ENCODE measurements around the gene ZFAND3. TPM values are rescaled to one million over a fixed set of nuclear protein-coding genes. Genes with fewer than 3 reads are reported as not detected.

The ZFAND3 gene
- total and polyA plus RNA-seq, 2 donors (not counting 1 experiment from before 2014, with no cell fraction given), result 21.5 to 40.8 TPM

DNA sequence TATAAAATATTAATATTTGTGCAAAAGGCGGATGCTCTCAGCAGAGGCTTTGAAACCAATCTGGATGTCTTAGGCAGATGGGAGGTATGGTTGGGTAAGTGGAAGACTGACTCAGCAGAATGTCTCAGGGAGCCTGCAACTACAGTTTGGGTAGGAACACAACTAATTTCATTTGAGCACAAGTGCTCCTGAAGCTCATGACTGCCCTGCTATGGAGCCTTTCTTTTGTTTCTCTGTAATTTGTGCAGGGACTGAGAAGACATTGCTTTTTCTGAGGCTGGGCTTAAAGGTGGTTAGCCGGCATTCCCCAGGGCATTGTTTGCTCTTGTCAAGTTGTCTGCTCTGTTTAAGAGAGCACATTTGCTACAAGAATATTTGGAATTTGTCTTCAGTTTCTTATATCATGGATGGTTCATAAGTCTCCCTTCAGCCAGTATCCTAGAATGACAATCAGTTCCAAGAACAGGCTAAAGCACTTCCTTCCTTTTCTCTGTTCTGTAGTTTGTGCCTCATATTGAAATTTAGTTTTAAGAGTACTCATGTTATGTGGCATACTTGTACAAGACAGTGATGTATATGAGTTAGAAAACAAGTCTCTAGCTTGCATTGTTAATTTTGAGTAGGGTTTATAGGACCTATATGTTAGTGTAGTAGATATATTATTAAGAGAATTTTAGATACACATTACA, 208.3 kb downstream of the ZFAND3 start:
- H3K79me2 ChIP-seq (ENCODE audit: control insufficient read depth, insufficient read depth, low read length), result peaks cover 24% of the 10 kb centered on the region
- H3K27me3 ChIP-seq (ENCODE audit: control insufficient read depth, insufficient read depth, low read length), result no peaks in the 10 kb centered on the region
- H3K36me3 ChIP-seq (ENCODE audit: control insufficient read depth, insufficient read depth, low read length), result no peaks in the 10 kb centered on the region
- H3K9me3 ChIP-seq (ENCODE audit: control insufficient read depth, insufficient read depth, low read depth, low read length), result no peaks in the 10 kb centered on the region
- no peak overlapping the region for H3K9ac ChIP-seq (ENCODE audit: insufficient read depth, low read length)
- no peak overlapping the region for H3K4me3 ChIP-seq (replicated peaks in 1 of 4; ENCODE audit: control extremely low read depth in 1 of 4, insufficient read depth in 1 of 4, low read depth in 3 of 4, low read length in 4 of 4)
- H3K27ac ChIP-seq (ENCODE audit: insufficient read depth, low read length), result no peak overlapping the region
- H2AFZ ChIP-seq (ENCODE audit: low read length), result no peak overlapping the region
- H3K4me1 ChIP-seq (ENCODE audit: control insufficient read depth, extremely low read depth, insufficient read depth, low read length), result no peaks in the 10 kb centered on the region
- DNase-seq (ENCODE audit: low read depth in 2 of 2), result peak in 1 of 2 donors; percentile 17
- H4K20me1 ChIP-seq (ENCODE audit: control insufficient read depth, extremely low read depth, insufficient read depth, low read length), result peaks cover 2% of the 10 kb centered on the region
- H3K4me2 ChIP-seq (ENCODE audit: extremely low read depth, insufficient read depth, low read length), result no peak overlapping the region
- TF ChIP-seq, protein P1, sequence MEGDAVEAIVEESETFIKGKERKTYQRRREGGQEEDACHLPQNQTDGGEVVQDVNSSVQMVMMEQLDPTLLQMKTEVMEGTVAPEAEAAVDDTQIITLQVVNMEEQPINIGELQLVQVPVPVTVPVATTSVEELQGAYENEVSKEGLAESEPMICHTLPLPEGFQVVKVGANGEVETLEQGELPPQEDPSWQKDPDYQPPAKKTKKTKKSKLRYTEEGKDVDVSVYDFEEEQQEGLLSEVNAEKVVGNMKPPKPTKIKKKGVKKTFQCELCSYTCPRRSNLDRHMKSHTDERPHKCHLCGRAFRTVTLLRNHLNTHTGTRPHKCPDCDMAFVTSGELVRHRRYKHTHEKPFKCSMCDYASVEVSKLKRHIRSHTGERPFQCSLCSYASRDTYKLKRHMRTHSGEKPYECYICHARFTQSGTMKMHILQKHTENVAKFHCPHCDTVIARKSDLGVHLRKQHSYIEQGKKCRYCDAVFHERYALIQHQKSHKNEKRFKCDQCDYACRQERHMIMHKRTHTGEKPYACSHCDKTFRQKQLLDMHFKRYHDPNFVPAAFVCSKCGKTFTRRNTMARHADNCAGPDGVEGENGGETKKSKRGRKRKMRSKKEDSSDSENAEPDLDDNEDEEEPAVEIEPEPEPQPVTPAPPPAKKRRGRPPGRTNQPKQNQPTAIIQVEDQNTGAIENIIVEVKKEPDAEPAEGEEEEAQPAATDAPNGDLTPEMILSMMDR (conservative IDR thresholded peaks at IDR 0.05 in 1 of 2, IDR thresholded peaks at IDR 0.05 in 1 of 2; ENCODE audit: low read depth in 1 of 2, low read length in 2 of 2), result no peak
- no peak for TF ChIP-seq EZH2 (IDR thresholded peaks at IDR 0.05; ENCODE audit: low read length, missing control alignments)

DNA sequence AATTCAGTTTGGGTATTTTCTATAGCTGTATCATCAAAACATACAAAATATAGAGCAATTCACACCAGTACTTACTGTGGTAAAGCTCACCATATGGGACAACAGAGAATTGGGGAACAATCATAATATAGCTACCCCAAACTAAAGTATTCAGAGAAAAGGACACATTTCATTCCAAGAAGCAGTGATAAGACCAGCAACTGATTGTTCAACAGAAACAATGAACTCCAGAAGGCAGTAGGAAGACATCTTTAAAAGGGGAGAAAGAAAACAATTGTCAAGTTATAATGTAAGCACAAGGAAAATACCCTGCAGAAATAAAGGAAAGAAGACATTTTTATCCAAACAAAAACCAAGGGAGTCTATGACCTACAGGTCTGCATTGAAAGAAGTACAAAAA, 210.9 kb downstream of the ZFAND3 start:
- Histone ChIP-seq H4K20me1 (ENCODE audit: control insufficient read depth, extremely low read depth, insufficient read depth, low read length) (no peaks in the 10 kb centered on the region), H2AFZ (ENCODE audit: low read length) (no peak overlapping the region), H3K27me3 (ENCODE audit: control insufficient read depth, insufficient read depth, low read length) (no peaks in the 10 kb centered on the region), H3K4me2 (ENCODE audit: extremely low read depth, insufficient read depth, low read length) (no peak overlapping the region), H3K36me3 (ENCODE audit: control insufficient read depth, insufficient read depth, low read length) (no peaks in the 10 kb centered on the region), H3K4me3 (replicated peaks in 1 of 4; ENCODE audit: control extremely low read depth in 1 of 4, insufficient read depth in 1 of 4, low read depth in 3 of 4, low read length in 4 of 4) (no peak overlapping the region), H3K9ac (ENCODE audit: insufficient read depth, low read length) (no peak overlapping the region), H3K79me2 (ENCODE audit: control insufficient read depth, insufficient read depth, low read length) (peaks cover 23% of the 10 kb centered on the region), H3K4me1 (ENCODE audit: control insufficient read depth, extremely low read depth, insufficient read depth, low read length) (no peaks in the 10 kb centered on the region), H3K9me3 (ENCODE audit: control insufficient read depth, insufficient read depth, low read depth, low read length) (no peaks in the 10 kb centered on the region), H3K27ac (ENCODE audit: insufficient read depth, low read length) (no peak overlapping the region)
- TF ChIP-seq EZH2 (IDR thresholded peaks at IDR 0.05; ENCODE audit: low read length, missing control alignments), result no peak
- TF ChIP-seq, protein P1 (conservative IDR thresholded peaks at IDR 0.05 in 1 of 2, IDR thresholded peaks at IDR 0.05 in 1 of 2; ENCODE audit: low read depth in 1 of 2, low read length in 2 of 2), result no peak
- no peak for DNase-seq (ENCODE audit: low read depth in 2 of 2)

DNA sequence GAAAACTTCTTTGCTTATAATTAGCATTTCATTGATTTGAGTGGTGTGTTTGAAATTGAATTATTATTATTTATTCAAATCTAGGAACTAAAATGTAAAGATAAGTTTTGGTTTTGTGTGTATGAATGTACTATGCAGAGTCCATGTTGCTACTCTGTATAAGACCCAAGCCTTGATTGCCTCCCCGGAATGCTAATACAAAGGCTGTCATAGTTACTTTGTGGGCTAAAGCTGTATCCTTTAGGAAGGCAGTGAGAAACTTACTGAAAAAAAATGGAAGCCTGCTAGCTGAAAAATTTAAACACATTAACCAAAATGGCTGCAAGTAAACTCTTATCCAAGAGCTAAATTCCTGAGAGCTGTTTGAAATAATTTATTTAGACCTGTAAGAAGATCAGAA, 213.3 kb downstream of the ZFAND3 start:
- Histone ChIP-seq H3K9me3 (ENCODE audit: control insufficient read depth, insufficient read depth, low read depth, low read length) (no peaks in the 10 kb centered on the region), H3K9ac (ENCODE audit: insufficient read depth, low read length) (no peak overlapping the region), H3K4me3 (replicated peaks in 1 of 4; ENCODE audit: control extremely low read depth in 1 of 4, insufficient read depth in 1 of 4, low read depth in 3 of 4, low read length in 4 of 4) (no peak overlapping the region), H3K79me2 (ENCODE audit: control insufficient read depth, insufficient read depth, low read length) (peaks cover 21% of the 10 kb centered on the region), H3K4me2 (ENCODE audit: extremely low read depth, insufficient read depth, low read length) (no peak overlapping the region), H2AFZ (ENCODE audit: low read length) (no peak overlapping the region), H4K20me1 (ENCODE audit: control insufficient read depth, extremely low read depth, insufficient read depth, low read length) (no peaks in the 10 kb centered on the region), H3K36me3 (ENCODE audit: control insufficient read depth, insufficient read depth, low read length) (no peaks in the 10 kb centered on the region), H3K4me1 (ENCODE audit: control insufficient read depth, extremely low read depth, insufficient read depth, low read length) (no peaks in the 10 kb centered on the region), H3K27me3 (ENCODE audit: control insufficient read depth, insufficient read depth, low read length) (no peaks in the 10 kb centered on the region), H3K27ac (ENCODE audit: insufficient read depth, low read length) (no peak overlapping the region)
- DNase-seq (ENCODE audit: low read depth in 2 of 2), result no peak
- TF ChIP-seq, protein P1 (conservative IDR thresholded peaks at IDR 0.05 in 1 of 2, IDR thresholded peaks at IDR 0.05 in 1 of 2; ENCODE audit: low read depth in 1 of 2, low read length in 2 of 2), result no peak
- TF ChIP-seq EZH2 (IDR thresholded peaks at IDR 0.05; ENCODE audit: low read length, missing control alignments), result no peak

Measured in fibroblast of lung (primary cell).